ENCODE results near the gene TTC21A.

TTC21A gene

GRCh38 chr3:39137991-39138803 lies 30.7 kb downstream of the TTC21A start:
- DNase-seq: no peak

- no peak for DNase-seq
Measured at GRCh38 chr3:39138804-39139415, 31.4 kb downstream of the TTC21A start.

- no peak for DNase-seq
Measured at GRCh38 chr3:39139442-39139841, 32.0 kb downstream of the TTC21A start.

GRCh38 chr3:39140341-39140971 lies 33.0 kb downstream of the TTC21A start:
- DNase-seq: no peak

- DNase-seq: no peak
Measured at GRCh38 chr3:39141171-39141995, 33.9 kb downstream of the TTC21A start.

- DNase-seq: no peak
Measured at GRCh38 chr3:39142067-39142466, 34.6 kb downstream of the TTC21A start.

GRCh38 chr3:39143051-39143885 lies 35.8 kb downstream of the TTC21A start:
- DNase-seq: no peak

- DNase-seq: no peak
Measured at GRCh38 chr3:39144095-39144747, 36.7 kb downstream of the TTC21A start.

GRCh38 chr3:39144748-39145380 lies 37.4 kb downstream of the TTC21A start:
- no peak for DNase-seq

GRCh38 chr3:39146083-39146501 lies 38.6 kb downstream of the TTC21A start:
- DNase-seq: no peak

GRCh38 chr3:39146611-39147591 lies 39.4 kb downstream of the TTC21A start:
- no peak for DNase-seq

- DNase-seq: no peak
Measured at GRCh38 chr3:39147711-39148434, 40.4 kb downstream of the TTC21A start.

GRCh38 chr3:39148435-39149058 lies 41.1 kb downstream of the TTC21A start:
- DNase-seq: no peak

GRCh38 chr3:39149059-39149455 lies 41.6 kb downstream of the TTC21A start:
- DNase-seq: no peak

- DNase-seq: no peak
Measured at GRCh38 chr3:39149498-39150147, 42.1 kb downstream of the TTC21A start.

- DNase-seq: no peak
Measured at GRCh38 chr3:39150148-39150802, 42.8 kb downstream of the TTC21A start.

GRCh38 chr3:39150803-39151631 lies 43.5 kb downstream of the TTC21A start:
- no peak for DNase-seq

Measured in cortex of kidney (tissue), 1 donor.